NOMO-1 treated with dmso at 0.1 percent for 144 hours (cell line): ENCODE results near the gene GABARAPL1.

Experiments used
- DNase-seq: peaks from one replicate; lab custom pipeline; 2025; ENCODE audit not compliant: unreplicated experiment; lab: John Stamatoyannopoulos, UW

The GABARAPL1 gene

DNA sequence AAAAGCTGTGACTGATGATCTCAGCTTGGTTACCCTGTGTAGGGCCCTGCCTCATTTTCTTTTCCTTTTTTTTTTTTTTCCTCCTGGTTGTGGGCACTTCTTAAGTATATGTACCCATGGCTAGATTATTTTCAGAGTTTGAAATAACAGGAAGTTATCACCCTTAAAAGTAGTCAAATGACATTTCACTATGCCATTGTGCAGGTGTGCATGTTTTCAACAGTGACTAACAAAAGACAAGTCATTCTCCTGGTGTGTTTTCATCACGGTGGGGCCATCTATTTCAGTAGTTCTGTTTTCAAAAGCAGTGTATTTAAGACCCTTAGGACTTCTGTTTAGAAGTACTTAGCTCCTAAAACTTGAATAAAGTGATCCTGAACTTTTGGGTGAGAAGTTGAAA is 15.0 kb downstream of the GABARAPL1 start:
- DNase-seq, result no peak

DNA sequence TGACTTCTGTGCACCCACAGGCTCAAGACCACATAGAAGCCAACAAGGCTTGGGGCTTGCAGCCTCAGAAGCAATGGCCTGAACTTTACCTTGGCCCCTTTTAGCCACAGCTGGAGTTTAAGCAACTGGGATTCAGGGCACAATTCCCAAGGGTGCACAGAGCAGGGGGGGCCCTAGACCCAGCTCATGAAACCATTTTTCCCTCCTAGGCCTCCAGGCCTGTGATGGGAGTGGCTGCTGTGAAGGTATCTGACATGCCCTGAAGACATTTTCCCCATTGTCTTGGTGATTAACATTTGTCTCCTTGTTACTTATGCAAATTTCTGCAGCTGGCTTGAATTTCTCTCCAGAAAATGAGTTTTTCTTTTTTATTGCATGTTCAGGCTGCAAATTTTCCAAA is 21.9 kb downstream of the GABARAPL1 start:
- no peak for DNase-seq

DNA sequence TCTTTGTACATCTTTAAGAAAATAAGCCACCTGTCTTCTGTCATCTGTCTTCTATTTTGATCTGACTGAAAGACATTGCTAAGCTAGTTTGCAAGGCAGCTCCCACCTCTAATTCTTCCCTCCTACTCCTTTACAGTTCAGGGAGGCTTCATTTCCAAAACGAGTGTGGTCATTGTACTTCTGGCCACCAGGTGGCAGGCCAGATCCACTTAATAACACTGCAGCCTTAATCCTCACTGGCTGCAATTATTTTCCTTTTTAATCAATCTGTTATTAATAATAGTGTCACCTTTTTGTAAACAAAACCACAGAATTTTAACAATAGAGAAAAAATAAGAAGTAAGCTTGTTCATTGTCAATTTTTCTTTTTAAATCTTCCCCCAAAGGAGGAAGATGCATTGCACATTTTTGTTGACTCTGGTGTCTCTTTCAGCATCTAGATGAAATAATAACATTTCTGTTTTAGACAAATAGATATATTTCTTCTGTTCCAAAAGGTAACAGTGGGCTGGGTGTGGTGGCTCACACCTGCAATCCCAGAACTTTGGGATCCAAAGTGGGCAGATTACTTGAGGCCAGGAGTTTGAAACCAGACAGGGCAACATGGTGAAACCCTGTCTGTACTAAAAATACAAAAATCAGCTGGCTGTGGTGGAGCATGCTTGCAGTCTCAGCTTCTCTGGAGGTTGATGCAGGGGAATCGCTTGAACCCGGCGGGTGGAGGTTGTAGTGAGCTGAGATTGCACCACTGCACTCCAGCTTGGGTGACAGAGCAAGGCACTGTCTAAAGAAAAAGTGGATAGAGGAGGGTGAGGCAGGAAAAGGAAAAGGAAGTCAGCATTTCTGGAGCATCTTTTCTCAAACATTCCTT is 23.3 kb downstream of the GABARAPL1 start:
- DNase-seq, result no peak

GRCh38 chr12:10236720-10237119 is 24.0 kb downstream of the GABARAPL1 start:
- no peak for DNase-seq

DNA sequence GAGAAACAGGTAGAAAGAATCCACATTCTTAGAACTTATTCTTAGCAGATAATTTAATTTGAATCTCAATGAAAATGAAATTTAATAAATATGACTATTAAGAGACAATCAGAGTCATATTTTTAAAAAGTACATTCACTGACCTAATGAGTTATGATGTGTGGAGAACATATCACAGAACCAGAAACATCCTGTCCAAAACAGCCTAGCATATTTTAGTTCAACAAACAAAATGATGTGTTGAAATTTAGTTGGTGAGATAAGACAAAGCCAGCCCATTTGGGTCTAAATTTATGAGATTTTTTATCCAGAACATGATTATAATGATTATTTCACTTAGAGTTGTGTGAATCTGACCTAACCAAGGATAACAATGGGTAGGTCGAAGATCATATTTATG is 25.8 kb downstream of the GABARAPL1 start:
- no peak for DNase-seq

- DNase-seq, result no peak
Observed at GRCh38 chr12:10241290-10241689, 28.6 kb downstream of the GABARAPL1 start.

DNA sequence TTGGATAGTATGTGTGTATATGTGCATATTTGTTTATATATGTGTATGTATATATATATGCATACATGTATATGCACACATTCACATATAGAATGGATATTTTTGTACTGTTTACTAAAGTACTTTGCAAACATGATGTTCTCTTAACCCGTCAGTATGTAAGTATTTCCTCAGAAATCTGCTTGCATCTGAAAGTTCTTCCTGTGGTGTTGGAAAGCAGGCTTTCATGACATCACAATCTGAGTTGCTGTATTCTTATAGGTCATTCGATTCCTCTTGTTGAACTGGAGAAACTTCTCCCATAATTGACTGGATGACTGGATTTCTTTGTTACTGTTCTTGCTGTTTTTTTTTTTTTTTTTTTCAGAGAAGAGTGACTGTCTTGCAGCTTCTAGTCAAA is 29.1 kb downstream of the GABARAPL1 start:
- DNase-seq, result no peak

DNA sequence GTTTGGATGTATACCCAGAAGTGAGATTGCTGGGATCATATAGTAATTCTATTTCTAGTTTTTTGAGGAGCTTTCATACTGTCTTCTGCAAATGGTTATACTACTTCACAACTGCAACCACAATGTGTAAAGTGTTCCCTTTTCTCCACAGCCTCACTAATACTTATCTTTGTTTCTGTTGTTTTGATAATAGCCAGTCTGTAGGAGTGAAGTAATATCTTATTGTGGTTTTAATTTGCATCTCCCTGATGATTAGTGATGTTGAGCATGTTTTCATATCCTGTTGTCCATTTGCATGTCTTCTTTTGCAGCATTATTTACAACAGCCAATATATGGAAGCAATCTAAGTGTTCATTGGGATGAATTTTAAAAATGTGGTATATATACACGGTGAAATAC is 29.9 kb downstream of the GABARAPL1 start:
- no peak for DNase-seq

DNA sequence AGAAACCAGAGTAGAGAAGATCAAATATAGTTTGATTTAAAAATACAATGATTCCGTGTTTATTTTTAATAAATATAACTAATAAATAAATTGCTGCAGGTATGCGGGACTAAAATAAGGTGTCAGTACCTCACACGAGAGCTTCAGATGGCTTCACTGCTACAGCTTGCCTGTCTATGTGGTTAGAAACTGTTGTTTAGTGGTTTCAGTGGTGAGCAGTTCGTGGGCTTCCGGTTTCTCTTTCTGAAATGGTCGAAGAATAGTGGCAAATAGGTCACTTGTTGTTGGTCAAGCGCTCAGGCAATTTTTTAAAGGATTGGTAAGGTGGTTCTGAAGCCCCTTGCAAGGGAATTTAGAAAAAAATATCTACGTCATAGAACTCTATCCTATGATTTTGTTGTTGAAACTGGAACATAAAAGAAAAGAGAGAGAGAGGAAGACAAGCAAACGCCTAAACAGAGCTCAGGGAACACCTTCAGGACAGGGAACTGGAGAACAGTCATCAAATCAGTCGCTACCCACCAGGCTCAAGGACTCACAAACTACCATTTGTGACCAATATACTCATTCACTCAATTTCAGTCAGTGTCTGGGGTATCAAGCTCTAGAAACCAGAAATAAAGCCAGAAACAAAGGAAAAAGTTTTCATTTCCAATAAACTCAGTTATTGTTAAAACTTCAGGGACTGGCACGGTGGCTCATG is 31.3 kb downstream of the GABARAPL1 start:
- DNase-seq, result peak; percentile 37

- DNase-seq, result no peak
Observed at GRCh38 chr12:10247436-10248058, 34.9 kb downstream of the GABARAPL1 start.

DNA sequence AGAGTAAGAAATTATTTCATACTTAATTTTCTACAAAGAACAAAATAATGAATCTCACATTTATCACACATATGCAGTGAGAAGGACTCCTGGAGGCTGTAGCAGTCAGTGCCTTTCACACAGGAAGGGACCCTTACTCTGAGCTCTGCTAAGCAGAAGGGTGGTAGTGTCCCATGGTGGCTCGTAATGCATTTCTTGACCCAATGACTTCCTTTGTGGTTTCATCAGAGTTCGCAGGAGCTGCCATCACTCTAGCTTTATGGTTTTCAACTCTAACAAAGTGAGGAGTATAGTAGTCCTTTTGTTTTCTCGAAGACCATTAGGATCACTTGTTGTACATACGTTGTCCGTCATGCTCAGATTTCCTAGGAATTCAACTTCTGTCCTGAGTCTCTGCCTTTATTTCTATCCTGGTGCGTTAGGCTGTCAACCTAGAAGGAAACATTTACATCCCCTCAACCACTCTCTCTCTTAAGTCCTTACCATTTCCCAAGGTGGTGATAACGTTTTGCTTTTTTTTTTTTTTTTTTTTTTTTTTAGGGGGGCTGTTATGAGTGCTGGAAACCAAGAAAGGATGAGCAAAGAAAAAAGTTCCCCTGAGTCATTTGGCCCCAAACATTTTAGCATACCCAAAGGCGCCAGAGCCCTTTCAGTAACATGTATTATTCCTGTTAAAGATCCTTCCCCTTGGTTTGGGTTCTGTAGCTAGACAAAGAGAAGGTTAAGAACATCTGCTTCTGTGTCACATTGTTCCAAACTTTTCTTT is 37.2 kb downstream of the GABARAPL1 start:
- DNase-seq, result no peak

DNA sequence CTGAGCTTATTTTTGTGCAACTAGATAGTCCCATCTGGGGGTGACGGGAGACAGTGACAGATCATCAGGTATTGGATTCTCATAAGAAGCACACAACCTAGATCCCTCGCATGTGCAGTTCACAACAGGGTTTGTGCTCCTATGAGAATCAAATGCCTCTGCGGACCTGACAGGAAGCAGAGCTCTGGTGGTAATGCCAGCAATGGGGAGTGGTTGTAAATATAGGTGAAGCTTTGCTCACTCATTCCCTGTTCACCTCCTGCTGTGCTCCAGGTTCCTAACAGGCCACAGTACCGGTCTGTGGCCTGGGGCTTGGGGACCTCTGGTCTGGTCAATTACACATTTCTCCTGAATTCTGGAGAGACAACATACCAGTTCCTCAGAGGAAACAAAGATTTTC is 39.0 kb downstream of the GABARAPL1 start:
- no peak for DNase-seq

GRCh38 chr12:10252201-10252600 is 39.5 kb downstream of the GABARAPL1 start:
- DNase-seq, result no peak

- DNase-seq, result no peak
Observed at GRCh38 chr12:10256064-10256463, 43.4 kb downstream of the GABARAPL1 start.

DNA sequence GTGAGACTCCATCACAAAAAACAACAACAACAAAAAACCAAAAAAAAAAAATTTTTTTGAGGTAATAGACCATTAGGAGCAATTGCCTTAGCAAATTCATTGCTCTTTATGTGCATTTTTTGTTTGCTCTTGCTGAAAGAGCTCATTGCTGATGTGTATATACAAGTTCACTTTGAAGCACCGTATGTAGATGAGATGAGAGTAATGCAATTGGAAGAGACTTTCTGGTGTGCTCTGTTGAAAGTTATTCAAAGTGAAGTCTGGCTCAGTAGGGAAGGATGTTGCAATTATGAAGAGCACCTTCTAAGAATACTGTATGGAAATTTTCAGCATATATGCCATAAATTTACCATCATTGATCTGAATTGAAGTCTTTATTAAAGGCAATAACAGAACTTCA is 48.2 kb downstream of the GABARAPL1 start:
- DNase-seq, result no peak

- DNase-seq, result no peak
Observed at GRCh38 chr12:10268037-10268436, 55.4 kb downstream of the GABARAPL1 start.

GRCh38 chr12:10272467-10272866 is 59.8 kb downstream of the GABARAPL1 start:
- no peak for DNase-seq
